Ramos (cell line): ENCODE data around the gene SOWAHA.

Source experiments
- in situ Hi-C: fragments of 300-500 bp; cut with MboI; formaldehyde crosslinking; loops from one replicate; pipeline ENCODE4 v1.14.3; 2022; ENCODE audit warnings: low sequenced_read_pairs; ENCODE audit not compliant: unreplicated experiment

Gene SOWAHA

GRCh38 chr5:132812781-132813598, at the start of gene SOWAHA:
Gene SOWAHA (plus strand): TSS chr5:132813302. CDS start chr5:132813622, 320 bp downstream.
- in situ Hi-C loops, result no loop called here

GRCh38 chr5:132764051-132764450, 49.1 kb upstream of the SOWAHA start:
- in situ Hi-C loops, result no loop called here

- in situ Hi-C loops, result no loop called here
Observed at GRCh38 chr5:132764671-132765238, 48.3 kb upstream of the SOWAHA start.

GRCh38 chr5:132765311-132766019, 47.6 kb upstream of the SOWAHA start:
- in situ Hi-C loops, result no loop called here

GRCh38 chr5:132766020-132766805, 46.9 kb upstream of the SOWAHA start:
- in situ Hi-C loops, result no loop called here

GRCh38 chr5:132766806-132767055, 46.4 kb upstream of the SOWAHA start:
- in situ Hi-C loops, result no loop called here

GRCh38 chr5:132767150-132767549, 46.0 kb upstream of the SOWAHA start:
- in situ Hi-C loops, result no loop called here

- in situ Hi-C loops, result no loop called here
Observed at GRCh38 chr5:132768485-132768868, 44.6 kb upstream of the SOWAHA start.

GRCh38 chr5:132770476-132771159, 42.5 kb upstream of the SOWAHA start:
- in situ Hi-C loops, result no loop called here

- in situ Hi-C loops, result no loop called here
Observed at GRCh38 chr5:132771503-132771998, 41.6 kb upstream of the SOWAHA start.

- in situ Hi-C loops, result no loop called here
Observed at GRCh38 chr5:132772291-132773070, 40.6 kb upstream of the SOWAHA start.

- in situ Hi-C loops, result no loop called here
Observed at GRCh38 chr5:132773114-132773513, 40.0 kb upstream of the SOWAHA start.

- in situ Hi-C loops, result no loop called here
Observed at GRCh38 chr5:132773601-132774355, 39.3 kb upstream of the SOWAHA start.

GRCh38 chr5:132774406-132774805, 38.7 kb upstream of the SOWAHA start:
- in situ Hi-C loops, result no loop called here

- in situ Hi-C loops, result no loop called here
Observed at GRCh38 chr5:132774896-132775295, 38.2 kb upstream of the SOWAHA start.

GRCh38 chr5:132775476-132775961, 37.6 kb upstream of the SOWAHA start:
- in situ Hi-C loops, result no loop called here

- in situ Hi-C loops, result no loop called here
Observed at GRCh38 chr5:132776131-132776937, 36.8 kb upstream of the SOWAHA start.

GRCh38 chr5:132776938-132777208, 36.2 kb upstream of the SOWAHA start:
- in situ Hi-C loops, result no loop called here
